ENCODE measurements around the gene SH2D7. TPM values are rescaled to one million over a fixed set of nuclear protein-coding genes. Genes with fewer than 3 reads are reported as not detected.

SH2D7 gene
- total and polyA plus RNA-seq, 2 donors (not counting 1 experiment from before 2014, with no cell fraction given), result not detected

- Mint-ChIP-seq H3K9me3 (ENCODE audit: insufficient read depth) (no peaks in the 10 kb centered on the region), H3K4me3 (no peak overlapping the region), H3K27ac (peak overlapping the region; percentile 60), H3K4me1 (peaks cover 63% of the 10 kb centered on the region), H3K27me3 (no peaks in the 10 kb centered on the region)
- H3K9ac ChIP-seq (ENCODE audit: low read length), result no peak overlapping the region
- ATAC-seq (ENCODE audit: low read depth) (no peak), DNase-seq (no peak)
- H3K79me2 ChIP-seq (ENCODE audit: control insufficient read depth, insufficient read depth, low read length), result peaks cover 78% of the 10 kb centered on the region
- no peaks in the 10 kb centered on the region for H3K27me3 ChIP-seq (replicated peaks in 1 of 4; ENCODE audit: control extremely low read depth in 1 of 4, control insufficient read depth in 3 of 4, insufficient read depth in 4 of 4, low read length in 3 of 4)
- H2AFZ ChIP-seq (ENCODE audit: insufficient read depth, low read depth, low read length, poor library complexity, severe bottlenecking), result no peak overlapping the region
- TF ChIP-seq CTCF (IDR thresholded peaks at IDR 0.05), result no peak
- no peak for TF ChIP-seq EZH2 (IDR thresholded peaks at IDR 0.05; ENCODE audit: borderline replicate concordance, insufficient read depth, low read depth, low read length, poor library complexity, severe bottlenecking)
- intact Hi-C loops (cut with micrococcal nuclease), result loop anchor here (5.0 kb wide), 1 partner anchor 66 kb away; no protein-coding TSS in a partner anchor
- CTCF ChIA-PET, result interaction anchor here (2.0 to 5.0 kb wide), 3 partner anchors 8 to 50 kb away, joined by 5 to 19 read pairs (median 11); no protein-coding TSS in a partner anchor
- no peak overlapping the region for H3K4me3 ChIP-seq (ENCODE audit: control extremely low read depth in 1 of 5, extremely low read depth in 1 of 5, insufficient read depth in 1 of 5, low read depth in 2 of 5, low read length in 4 of 5)
- H3K36me3 ChIP-seq (replicated peaks in 1 of 2; ENCODE audit: control extremely low read depth in 1 of 2, control insufficient read depth in 1 of 2, extremely low read depth in 1 of 2, insufficient read depth in 2 of 2, low read length in 1 of 2), result no peaks in the 10 kb centered on the region
- no peaks in the 10 kb centered on the region for H3K9me3 ChIP-seq (ENCODE audit: control extremely low read depth in 1 of 3, control insufficient read depth in 2 of 3, insufficient read depth in 1 of 3, low read length in 2 of 3)
- no peaks in the 10 kb centered on the region for H4K20me1 ChIP-seq (ENCODE audit: control insufficient read depth, insufficient read depth, low read length, poor library complexity, severe bottlenecking)
- H3K4me2 ChIP-seq (replicated peaks; ENCODE audit: low read depth, low read length, poor library complexity, severe bottlenecking), result no peak overlapping the region
- POLR2A ChIA-PET, result interaction anchor here (0.9 kb wide), 1 partner anchor 14 kb away, joined by 3 read pairs; no protein-coding TSS in a partner anchor
- no peak overlapping the region for H3K27ac ChIP-seq (ENCODE audit: low read length in 2 of 2)
- peaks cover 54 to 55% of the 10 kb centered on the region in 2 donors for H3K4me1 ChIP-seq (ENCODE audit: control insufficient read depth in 2 of 2, insufficient read depth in 2 of 2, low read length in 2 of 2)
- 90% methylated on average over 9 of the region's 10 CpGs for WGBS (ENCODE audit: insufficient coverage)
These were observed 33.9 kb upstream of the SH2D7 start for GRCh38 chr15:78058401-78058935.

- H3K79me2 ChIP-seq (ENCODE audit: control insufficient read depth, insufficient read depth, low read length), result peaks cover 79% of the 10 kb centered on the region
These were observed 33.1 kb upstream of the SH2D7 start for GRCh38 chr15:78059110-78059839.

More at GRCh38 chr15:78059110-78059839, 33.1 kb upstream of the SH2D7 start:
- 49% methylated on average over 3 of the region's 3 CpGs for WGBS (ENCODE audit: insufficient coverage)
- H3K4me3 ChIP-seq (ENCODE audit: control extremely low read depth in 1 of 5, extremely low read depth in 1 of 5, insufficient read depth in 1 of 5, low read depth in 2 of 5, low read length in 4 of 5), result no peak overlapping the region
- Mint-ChIP-seq H3K4me3 (no peak overlapping the region), H3K27ac (peak overlapping the region; percentile 60), H3K9me3 (ENCODE audit: insufficient read depth) (no peaks in the 10 kb centered on the region), H3K4me1 (peaks cover 63% of the 10 kb centered on the region), H3K27me3 (no peaks in the 10 kb centered on the region)
- intact Hi-C loops (cut with micrococcal nuclease), result loop anchor here (5.0 kb wide), 1 partner anchor 67 kb away; no protein-coding TSS in a partner anchor
- peaks cover 54 to 55% of the 10 kb centered on the region in 2 donors for H3K4me1 ChIP-seq (ENCODE audit: control insufficient read depth in 2 of 2, insufficient read depth in 2 of 2, low read length in 2 of 2)
- no peak overlapping the region for H3K9ac ChIP-seq (ENCODE audit: low read length)
- no peaks in the 10 kb centered on the region for H3K36me3 ChIP-seq (replicated peaks in 1 of 2; ENCODE audit: control extremely low read depth in 1 of 2, control insufficient read depth in 1 of 2, extremely low read depth in 1 of 2, insufficient read depth in 2 of 2, low read length in 1 of 2)
- peaks cover 4% of the 10 kb centered on the region for H4K20me1 ChIP-seq (ENCODE audit: control insufficient read depth, insufficient read depth, low read length, poor library complexity, severe bottlenecking)
- no peak overlapping the region for H2AFZ ChIP-seq (ENCODE audit: insufficient read depth, low read depth, low read length, poor library complexity, severe bottlenecking)
- ChIA-PET CTCF (interaction anchor here (0.7 to 5.0 kb wide), 5 partner anchors 9 to 99 kb away, joined by 3 to 19 read pairs (median 5); no protein-coding TSS in a partner anchor), POLR2A (interaction anchor here (0.9 kb wide), 1 partner anchor 13 kb away, joined by 3 read pairs; no protein-coding TSS in a partner anchor)
- ATAC-seq (ENCODE audit: low read depth), result no peak
- TF ChIP-seq EZH2 (IDR thresholded peaks at IDR 0.05; ENCODE audit: borderline replicate concordance, insufficient read depth, low read depth, low read length, poor library complexity, severe bottlenecking) (no peak), CTCF (IDR thresholded peaks at IDR 0.05) (no peak)
- H3K9me3 ChIP-seq (ENCODE audit: control extremely low read depth in 1 of 3, control insufficient read depth in 2 of 3, insufficient read depth in 1 of 3, low read length in 2 of 3), result no peaks in the 10 kb centered on the region
- H3K27me3 ChIP-seq (replicated peaks in 1 of 4; ENCODE audit: control extremely low read depth in 1 of 4, control insufficient read depth in 3 of 4, insufficient read depth in 4 of 4, low read length in 3 of 4), result peaks cover 0 to 8% (median 0%) of the 10 kb centered on the region in 4 experiments
- H3K4me2 ChIP-seq (replicated peaks; ENCODE audit: low read depth, low read length, poor library complexity, severe bottlenecking), result no peak overlapping the region
- H3K27ac ChIP-seq (ENCODE audit: low read length in 2 of 2), result no peak overlapping the region
- DNase-seq, result no peak

Measured in B cell (primary cell).